ENCODE measurements around the gene FAM98A.

DNA sequence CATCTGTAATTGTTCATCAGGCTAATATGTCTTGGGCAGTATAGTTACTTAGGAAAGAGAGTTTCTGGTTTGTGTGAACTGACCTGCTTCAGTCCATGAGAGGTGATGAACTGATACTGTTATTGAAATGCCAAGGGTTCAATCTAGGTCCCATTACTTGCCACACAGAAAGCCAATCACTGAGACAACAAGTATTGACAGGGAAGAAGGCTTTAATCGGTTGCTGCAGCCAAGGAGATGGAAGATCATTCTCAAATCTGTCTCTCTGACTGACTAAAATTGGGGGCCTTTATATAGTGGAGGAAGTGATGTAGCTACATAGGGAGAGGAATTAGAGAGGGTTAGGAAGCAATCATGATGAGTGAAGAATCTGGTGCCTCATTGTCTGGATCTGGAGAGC is 19.9 kb upstream of the FAM98A start:
- TF ChIP-seq, protein P1, sequence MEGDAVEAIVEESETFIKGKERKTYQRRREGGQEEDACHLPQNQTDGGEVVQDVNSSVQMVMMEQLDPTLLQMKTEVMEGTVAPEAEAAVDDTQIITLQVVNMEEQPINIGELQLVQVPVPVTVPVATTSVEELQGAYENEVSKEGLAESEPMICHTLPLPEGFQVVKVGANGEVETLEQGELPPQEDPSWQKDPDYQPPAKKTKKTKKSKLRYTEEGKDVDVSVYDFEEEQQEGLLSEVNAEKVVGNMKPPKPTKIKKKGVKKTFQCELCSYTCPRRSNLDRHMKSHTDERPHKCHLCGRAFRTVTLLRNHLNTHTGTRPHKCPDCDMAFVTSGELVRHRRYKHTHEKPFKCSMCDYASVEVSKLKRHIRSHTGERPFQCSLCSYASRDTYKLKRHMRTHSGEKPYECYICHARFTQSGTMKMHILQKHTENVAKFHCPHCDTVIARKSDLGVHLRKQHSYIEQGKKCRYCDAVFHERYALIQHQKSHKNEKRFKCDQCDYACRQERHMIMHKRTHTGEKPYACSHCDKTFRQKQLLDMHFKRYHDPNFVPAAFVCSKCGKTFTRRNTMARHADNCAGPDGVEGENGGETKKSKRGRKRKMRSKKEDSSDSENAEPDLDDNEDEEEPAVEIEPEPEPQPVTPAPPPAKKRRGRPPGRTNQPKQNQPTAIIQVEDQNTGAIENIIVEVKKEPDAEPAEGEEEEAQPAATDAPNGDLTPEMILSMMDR (IDR thresholded peaks at IDR 0.05; ENCODE audit: low read depth, low read length, missing input control) = no peak
- TF ChIP-seq, protein P2, sequence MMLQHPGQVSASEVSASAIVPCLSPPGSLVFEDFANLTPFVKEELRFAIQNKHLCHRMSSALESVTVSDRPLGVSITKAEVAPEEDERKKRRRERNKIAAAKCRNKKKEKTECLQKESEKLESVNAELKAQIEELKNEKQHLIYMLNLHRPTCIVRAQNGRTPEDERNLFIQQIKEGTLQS (IDR thresholded peaks at IDR 0.05) = no peak
- TF ChIP-seq, protein P3, sequence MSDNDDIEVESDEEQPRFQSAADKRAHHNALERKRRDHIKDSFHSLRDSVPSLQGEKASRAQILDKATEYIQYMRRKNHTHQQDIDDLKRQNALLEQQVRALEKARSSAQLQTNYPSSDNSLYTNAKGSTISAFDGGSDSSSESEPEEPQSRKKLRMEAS (IDR thresholded peaks at IDR 0.05) = no peak

Data from liver (tissue), 3 donors.